HFFc6 (cell line): ENCODE results near the gene SLC41A3. TPM values are rescaled to one million over a fixed set of nuclear protein-coding genes. Genes with fewer than 3 reads are reported as not detected.
A peak's percentile ranks its signal among the peaks of the same experiment; 100 is the strongest.
"Not testable (repeated sequence)": the region's sequence is repeated elsewhere in the genome, so short reads cannot be mapped to it uniquely, and the experiment has no call there.

Source experiments
- DNase-seq: peaks from one replicate; pipeline ENCODE4 v3.0.0-alpha.2; 2018
- H3K27ac Mint-ChIP-seq: 2 replicates; pipeline ENCODE4 v1.8.0; 2020; ENCODE audit warnings: mild to moderate bottlenecking, mixed read lengths
- H3K27me3 Mint-ChIP-seq: 2 replicates; pipeline ENCODE4 v1.8.0; 2021; ENCODE audit warnings: mild to moderate bottlenecking, moderate library complexity, mixed read lengths; ENCODE audit not compliant: insufficient read depth
- H3K36me3 Mint-ChIP-seq: 2 replicates; pipeline ENCODE4 v1.8.0; 2021; ENCODE audit warnings: low read depth, mixed read lengths
- H3K4me1 Mint-ChIP-seq: 2 replicates; pipeline ENCODE4 v1.8.0; 2020; ENCODE audit warnings: low read depth, mixed read lengths
- H3K4me3 Mint-ChIP-seq: 2 replicates; pipeline ENCODE4 v1.8.0; 2020; ENCODE audit warnings: mild to moderate bottlenecking, moderate library complexity, mixed read lengths
- H3K9me3 Mint-ChIP-seq: 2 replicates; pipeline ENCODE4 v1.8.0; 2020; ENCODE audit warnings: mild to moderate bottlenecking, mixed read lengths
- CTCF ChIP-seq: fragments of 200-600 bp; sonication (generic); IDR thresholded peaks from 2 replicates; pipeline ENCODE4 v1.5.0; 2021; ENCODE audit warnings: antibody characterized with exemption, mild to moderate bottlenecking
- total RNA-seq, 6 experiments: library from RNA; stranded (reverse); fragmentation: NEBNext Ultra II Directional; extraction: Animal tissue kit (Norgen Biotek cat#: 25700); gene quantifications; 2 replicates in 1 of 6; 3 replicates in 5 of 6; pipeline ENCODE4 v1.2.3, GENCODE V29; 2021

Gene SLC41A3
- total RNA-seq, 6 experiments from 2014 or later = 41.6 to 54.8 (median 44.7) TPM

DNA sequence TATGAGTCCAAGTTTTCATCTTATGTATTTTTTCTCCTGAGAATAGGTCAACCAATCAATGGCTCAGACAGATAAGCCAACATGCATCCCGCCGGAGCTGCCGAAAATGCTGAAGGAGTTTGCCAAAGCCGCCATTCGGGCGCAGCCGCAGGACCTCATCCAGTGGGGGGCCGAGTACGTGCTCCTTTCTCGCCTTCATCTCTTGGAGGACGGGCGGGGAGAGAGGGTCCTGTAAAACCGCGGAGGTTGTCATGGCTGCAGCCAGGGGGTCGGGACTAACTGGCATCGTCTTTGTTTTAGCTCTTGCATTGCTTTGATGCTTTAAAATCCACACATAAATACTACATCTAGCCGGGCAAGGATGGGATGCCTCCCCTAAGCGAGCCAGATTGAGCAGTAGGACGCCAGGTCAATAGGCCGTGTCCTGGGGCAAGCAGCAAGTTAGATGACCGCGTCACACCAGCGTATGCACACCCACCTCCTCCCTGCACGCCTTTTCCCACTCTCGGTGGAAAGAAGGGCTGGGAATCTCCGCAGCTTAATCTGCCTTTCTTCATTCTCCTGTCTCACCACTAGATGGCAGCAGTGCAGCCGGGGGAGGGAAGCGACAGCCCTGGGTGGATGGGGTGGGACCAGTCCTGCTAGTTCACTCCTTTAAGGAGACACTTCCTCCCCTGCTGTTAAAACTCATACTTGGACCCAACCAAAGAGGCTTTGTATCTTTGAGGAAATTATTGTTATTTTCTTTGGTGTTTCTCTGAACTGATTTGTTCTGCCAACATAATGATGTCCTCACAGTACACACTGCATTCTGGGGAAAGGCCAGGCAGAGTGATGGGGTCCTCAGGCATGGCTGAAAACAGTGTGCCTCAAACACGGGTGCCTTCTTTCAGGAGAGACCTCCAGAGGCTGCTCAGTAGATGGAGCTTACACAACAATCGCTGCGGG is 111.7 kb downstream of the SLC41A3 start:
- H3K27ac Mint-ChIP-seq, H3K36me3 Mint-ChIP-seq, H3K9me3 Mint-ChIP-seq: not testable (repeated sequence)
- peak; percentile 20 for DNase-seq
- Mint-ChIP-seq H3K4me1 (peaks cover 17% of the 10 kb centered on the region), H3K27me3 (peaks cover 20% of the 10 kb centered on the region), H3K4me3 (peak overlapping the region; percentile 64)
- peak; percentile 91 for TF ChIP-seq CTCF

DNA sequence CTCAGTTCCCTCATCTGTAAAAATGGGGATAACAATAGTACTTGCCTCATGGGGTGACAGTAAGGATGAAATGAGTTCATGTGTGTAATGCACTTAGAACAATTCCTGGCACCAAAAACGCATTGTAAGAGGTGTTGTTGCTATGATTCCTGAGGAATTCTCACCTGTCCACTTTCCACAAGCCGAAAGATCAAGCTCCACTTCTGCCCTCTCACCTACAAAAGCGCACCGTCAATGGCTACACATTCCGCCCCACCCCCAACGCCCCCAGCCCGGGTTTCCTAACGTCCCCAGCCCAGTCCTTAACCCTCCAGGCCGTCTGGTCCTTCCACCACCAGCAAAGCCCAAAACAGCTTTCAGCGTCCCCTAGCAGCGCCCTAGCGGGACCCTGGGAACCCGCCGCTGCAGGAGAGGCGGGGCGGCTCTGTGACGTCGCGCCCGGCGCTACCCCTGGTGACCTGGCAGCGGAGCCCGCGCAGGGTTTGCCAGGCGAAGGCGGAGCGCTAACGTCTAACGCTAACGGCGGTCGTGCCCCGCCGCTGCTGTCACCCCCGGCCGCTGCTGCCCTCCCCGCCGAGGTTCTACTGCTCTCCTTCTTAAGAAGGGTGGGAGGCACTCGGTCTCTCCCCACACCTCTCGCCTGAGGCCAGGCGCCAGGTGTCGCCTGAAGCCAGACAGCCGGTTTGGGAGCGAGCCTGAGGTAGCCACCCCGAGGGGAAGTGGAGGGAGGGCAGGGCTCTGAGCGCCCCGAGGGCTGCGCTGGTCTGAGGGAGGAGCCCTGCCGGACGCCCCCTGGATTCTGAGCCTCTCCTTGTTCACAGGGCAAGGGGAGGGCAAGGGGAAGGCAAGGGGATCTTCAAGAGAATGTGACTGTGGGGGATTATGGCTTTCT is 115.0 kb downstream of the SLC41A3 start, which contains the start of gene ROPN1B:
Gene ROPN1B, plus strand, starts transcription at position 478 of the 892 bp plus-strand sequence. CDS start 2,877 bp downstream, outside the sequence.
- not testable (repeated sequence) for H3K36me3 Mint-ChIP-seq
- H3K27me3 Mint-ChIP-seq = peaks cover 20% of the 10 kb centered on the region

DNA sequence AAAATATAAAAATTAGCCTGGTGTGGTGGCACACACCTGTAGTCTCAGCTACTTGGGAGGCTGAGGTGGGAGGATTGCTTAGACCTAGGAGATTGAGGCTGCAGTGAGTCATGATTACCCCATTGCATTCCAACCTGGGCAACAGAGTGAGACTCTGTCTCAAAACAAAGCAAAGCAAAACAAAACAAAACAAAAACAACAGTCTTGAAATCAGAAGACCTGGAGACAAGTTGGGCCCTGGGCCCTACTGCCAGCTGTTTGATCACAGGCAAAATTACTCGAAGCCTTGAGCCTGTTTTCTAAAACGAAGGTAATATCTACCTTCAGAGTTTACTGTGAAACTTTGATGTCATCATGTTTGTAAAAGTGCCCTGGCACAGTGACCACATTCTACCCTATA is 115.8 kb downstream of the SLC41A3 start:
- not testable (repeated sequence) for H3K27ac Mint-ChIP-seq, H3K4me3 Mint-ChIP-seq, H3K9me3 Mint-ChIP-seq, DNase-seq, H3K36me3 Mint-ChIP-seq
- H3K4me1 Mint-ChIP-seq = peaks cover 10% of the 10 kb centered on the region; the same call in 1 of the 2 replicates
- peaks cover 20% of the 10 kb centered on the region for H3K27me3 Mint-ChIP-seq

More for the DNA sequence above, 115.0 kb downstream of the SLC41A3 start, which contains the start of gene ROPN1B:
- not testable (repeated sequence) for H3K4me3 Mint-ChIP-seq, H3K9me3 Mint-ChIP-seq, DNase-seq, H3K27ac Mint-ChIP-seq
- H3K4me1 Mint-ChIP-seq = peaks cover 10% of the 10 kb centered on the region; the same call in 1 of the 2 replicates

DNA sequence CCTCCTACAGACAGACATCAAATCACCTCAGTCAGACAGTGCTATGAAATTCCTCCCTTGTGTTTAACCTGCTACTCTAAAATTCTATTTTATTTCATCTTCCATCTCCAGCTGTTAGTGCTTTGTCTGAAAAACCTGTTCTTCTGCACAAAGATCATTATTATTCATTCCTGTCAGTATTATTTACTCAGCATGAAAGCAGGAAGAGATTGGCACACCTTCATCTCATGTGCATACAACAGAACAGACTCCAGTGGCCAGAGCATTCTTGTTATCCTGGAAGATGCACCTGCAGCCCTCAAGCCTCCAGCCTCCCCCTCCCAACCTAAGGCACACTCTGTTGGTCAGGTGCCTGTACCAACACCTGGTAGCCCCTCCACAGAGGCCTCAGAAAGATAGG is 116.8 kb downstream of the SLC41A3 start:
- TF ChIP-seq CTCF = no peak
- Mint-ChIP-seq H3K4me3 (no peak overlapping the region), H3K4me1 (peaks cover 4% of the 10 kb centered on the region; the same call in 1 of the 2 replicates)

DNA sequence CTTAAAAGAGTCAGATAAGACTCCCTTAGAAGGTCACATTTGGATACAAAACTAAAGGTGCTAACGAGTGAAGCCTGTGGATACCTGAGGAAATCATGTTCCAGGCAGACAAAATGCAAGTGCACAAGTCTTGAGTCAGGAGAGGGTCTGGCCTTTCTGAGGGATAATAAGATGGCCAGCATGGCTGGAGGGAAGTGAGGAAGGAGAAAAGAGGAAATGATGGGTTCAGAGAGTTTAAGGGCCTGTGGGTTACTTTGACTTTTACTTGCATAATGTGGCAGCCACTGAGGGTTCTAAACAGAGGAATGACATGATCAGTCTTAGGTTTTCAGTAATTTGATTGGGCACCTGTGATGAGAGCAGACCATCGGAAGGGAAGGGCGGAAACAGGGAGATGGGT is 118.4 kb downstream of the SLC41A3 start:
- TF ChIP-seq CTCF = no peak
- Mint-ChIP-seq H3K4me1 (no peaks in the 10 kb centered on the region), H3K27me3 (peaks cover 8% of the 10 kb centered on the region), H3K27ac (no peak overlapping the region), H3K36me3 (no peaks in the 10 kb centered on the region), H3K9me3 (no peaks in the 10 kb centered on the region), H3K4me3 (no peak overlapping the region)
- no peak for DNase-seq

More for the DNA sequence above, 116.8 kb downstream of the SLC41A3 start:
- Mint-ChIP-seq H3K27ac (no peak overlapping the region), H3K9me3 (no peaks in the 10 kb centered on the region), H3K36me3 (no peaks in the 10 kb centered on the region), H3K27me3 (peaks cover 18% of the 10 kb centered on the region)
- no peak for DNase-seq

- DNase-seq, H3K4me3 Mint-ChIP-seq, H3K4me1 Mint-ChIP-seq: not testable (repeated sequence)
Observed at GRCh38 chr3:125963834-125964233, 120.1 kb downstream of the SLC41A3 start.

More at GRCh38 chr3:125963834-125964233, 120.1 kb downstream of the SLC41A3 start:
- H3K9me3 Mint-ChIP-seq, H3K36me3 Mint-ChIP-seq, H3K27me3 Mint-ChIP-seq, H3K27ac Mint-ChIP-seq: not testable (repeated sequence)
